HG03066 (cell line): ENCODE results near the gene THRA.

Source experiments
- ATAC-seq: cut with Tn5 transposase; IDR thresholded peaks from one replicate; pipeline ENCODE4 v1.9.1; 2021; ENCODE audit warnings: low read depth; ENCODE audit not compliant: unreplicated experiment

THRA gene

GRCh38 chr17:40095944-40096791, 33.4 kb downstream of the THRA start:
- ATAC-seq, result no peak

DNA sequence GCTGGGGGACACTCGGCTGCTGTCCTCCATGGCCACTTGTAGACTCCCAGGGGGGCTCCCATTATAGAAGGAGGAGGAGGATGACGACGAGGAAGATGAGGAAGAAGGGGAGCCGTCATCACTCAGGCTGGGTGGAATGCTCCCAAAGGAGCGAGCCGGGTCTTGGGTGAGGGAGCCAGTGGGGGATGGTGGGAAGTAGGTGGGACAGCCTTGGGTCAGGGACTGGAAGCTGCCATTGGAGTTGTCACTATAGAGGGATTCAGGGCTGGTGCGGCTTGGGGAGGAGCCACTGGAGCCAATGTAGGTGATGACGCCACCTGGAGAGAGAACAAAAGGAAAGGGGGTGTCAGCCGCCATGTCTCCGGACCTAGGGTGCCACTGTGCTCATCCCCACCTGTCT, 34.3 kb downstream of the THRA start:
- ATAC-seq, result no peak

- ATAC-seq, result no peak
These were observed 35.4 kb downstream of the THRA start for GRCh38 chr17:40097931-40098845.

GRCh38 chr17:40098846-40099618, 36.3 kb downstream of the THRA start:
- peak; percentile 51 for ATAC-seq

DNA sequence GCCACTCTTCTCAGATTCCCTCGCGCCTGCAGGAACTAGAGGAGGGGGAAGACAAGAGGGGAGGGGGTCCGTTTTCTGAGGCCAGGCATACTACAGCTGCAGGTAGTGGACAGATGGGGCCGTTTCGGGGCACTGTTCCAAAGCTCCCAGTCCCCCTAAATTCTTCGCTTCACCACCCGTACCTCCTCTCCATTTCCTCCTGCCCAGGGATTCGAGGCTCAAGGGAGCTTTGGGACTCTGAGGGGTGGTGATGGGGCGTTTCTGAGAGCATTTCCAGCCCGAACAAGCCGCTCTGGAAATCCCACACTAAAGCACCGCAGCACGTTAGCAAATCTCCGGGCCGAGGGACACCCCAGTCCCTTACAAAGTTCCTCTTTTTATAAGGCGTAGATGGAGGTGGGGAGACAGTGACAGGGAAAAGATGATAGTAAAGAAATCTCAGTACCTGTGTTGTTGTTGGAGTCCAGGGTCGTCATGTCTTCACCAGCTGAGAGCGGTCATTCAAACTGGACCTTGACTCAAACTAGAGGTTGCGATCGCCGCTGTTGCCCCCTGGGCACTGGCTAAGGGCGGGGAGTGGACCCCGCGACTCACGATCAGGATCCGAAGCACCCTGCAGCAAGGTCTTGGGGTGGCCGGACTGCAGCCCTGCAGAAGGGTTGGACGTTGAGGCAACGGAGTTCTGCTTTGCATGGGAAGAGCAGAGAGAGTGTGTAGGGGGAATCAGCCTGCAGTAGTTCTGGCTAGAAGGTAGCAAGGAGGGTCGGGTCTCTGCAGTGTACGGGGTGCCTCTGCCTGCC, 37.1 kb downstream of the THRA start:
- no peak for ATAC-seq

DNA sequence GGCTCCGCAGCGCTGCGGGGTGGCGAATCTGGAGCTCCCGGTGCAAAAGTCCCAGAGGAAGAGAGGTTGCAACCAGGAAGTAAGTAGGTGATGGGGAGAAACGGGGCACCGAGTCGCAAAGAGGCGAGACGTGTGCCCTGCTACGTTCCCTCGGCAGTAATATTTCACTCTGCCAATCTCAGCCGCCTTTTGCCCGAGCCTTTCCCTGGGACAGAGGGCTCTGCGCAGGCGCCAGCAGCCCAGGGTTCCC, 37.6 kb downstream of the THRA start, which contains the start of gene NR1D1:
TSS of gene NR1D1 (minus strand) at position 171 of the 250 bp plus-strand sequence. CDS start 495 bp downstream, outside the sequence.
- peak; percentile 1 for ATAC-seq

DNA sequence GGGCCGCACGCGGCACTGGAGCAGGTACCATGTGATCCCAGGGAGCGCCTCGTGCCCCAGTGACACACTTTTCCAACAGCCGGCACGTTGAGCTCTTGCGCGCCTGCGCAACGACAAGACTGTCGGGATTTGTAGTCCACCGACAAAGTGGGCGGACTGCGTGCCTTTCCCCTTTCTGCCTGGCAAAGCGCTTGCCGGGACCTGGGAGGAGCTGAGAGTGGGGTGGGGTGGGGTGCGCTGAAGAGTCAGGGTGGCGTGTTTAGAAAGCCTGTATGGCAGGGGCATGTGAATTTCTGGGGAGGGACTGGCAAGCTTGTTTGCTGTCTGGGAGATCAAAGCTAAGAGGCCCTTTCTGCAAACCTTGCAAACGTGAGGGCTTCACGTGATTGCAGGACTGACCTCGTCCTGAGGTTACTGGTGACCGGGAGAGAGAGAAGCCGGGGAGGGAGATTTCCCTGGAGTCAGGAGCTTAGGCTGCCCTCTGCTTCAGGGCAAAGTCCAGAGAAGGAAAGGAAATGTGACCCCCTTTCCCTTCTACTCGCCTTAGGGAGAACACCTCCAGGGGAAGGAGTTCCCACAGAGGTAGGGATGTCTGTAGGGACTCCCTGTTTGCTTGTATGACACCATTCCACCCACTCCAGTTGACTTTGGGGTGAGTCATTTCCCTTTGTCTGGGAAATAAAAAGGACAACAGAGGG, 38.1 kb downstream of the THRA start:
- peak; percentile 31 for ATAC-seq

DNA sequence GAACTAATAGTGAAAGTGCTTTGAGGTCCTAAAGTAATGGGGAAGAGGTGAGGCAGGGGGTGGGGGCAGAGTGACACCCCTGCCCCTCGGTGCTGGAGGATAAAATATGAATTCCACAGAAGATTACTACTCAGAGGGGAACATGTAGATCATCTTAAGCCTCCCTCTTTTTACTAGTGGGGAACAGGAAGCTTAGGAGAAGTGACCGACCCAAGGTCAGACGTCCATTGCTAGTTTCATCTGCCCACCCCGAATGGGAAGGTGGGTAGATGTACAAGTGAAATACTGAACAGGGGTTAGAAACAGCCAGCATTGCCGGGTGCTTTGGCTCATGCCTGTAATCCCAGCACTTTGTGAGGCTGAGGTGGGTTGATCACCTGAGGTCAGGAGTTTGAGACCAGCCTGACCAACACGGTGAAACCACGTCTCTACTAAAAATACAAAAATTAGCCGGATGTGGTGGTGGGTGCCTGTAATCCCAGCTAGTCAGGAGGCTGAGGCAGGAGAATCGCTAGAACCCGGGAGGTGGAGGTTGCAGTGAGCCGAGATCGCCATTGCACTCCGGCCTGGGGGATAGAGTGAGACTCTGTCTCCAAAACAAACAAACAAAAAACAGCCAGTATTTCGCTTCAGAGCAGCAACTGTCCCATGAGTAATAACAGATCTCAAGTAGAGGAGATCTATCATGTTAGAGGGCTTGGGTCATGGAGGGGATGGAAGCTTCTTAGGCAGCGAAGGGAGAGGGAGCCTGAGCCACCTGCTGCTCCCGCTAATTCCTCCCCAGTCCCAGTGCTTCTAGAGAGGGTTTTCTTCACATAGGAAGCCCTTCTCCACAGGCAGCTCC, 38.8 kb downstream of the THRA start:
- no peak for ATAC-seq

DNA sequence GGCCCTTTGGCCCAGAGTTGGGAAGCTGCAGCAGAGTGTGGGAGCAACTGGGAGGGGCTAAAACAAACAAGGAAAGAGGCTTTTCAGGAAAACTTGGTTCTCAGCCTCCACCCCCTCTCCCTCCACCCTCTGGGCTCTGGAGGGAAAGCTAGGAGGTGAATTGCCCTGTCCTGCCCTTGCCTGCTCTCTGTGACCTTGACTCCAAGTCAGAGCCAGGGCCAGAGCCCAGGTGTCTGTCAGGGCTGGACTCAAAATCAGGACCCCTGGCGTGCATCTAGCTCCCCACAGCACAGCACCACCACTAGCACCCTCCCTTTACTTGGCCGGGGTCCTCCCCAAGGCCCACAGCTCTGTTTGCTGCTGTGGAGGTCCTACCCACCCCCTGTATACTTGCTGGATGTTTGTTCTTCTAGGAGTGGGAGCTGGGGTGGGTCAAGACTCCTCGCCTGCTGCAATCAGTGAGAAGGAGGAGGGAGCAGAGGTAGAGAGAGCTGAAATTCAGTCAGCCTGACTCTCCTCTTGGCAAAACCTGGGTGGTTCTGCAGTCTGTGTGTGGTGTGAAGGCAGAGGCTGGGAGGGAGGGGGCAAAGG, 40.4 kb downstream of the THRA start:
- no peak for ATAC-seq

DNA sequence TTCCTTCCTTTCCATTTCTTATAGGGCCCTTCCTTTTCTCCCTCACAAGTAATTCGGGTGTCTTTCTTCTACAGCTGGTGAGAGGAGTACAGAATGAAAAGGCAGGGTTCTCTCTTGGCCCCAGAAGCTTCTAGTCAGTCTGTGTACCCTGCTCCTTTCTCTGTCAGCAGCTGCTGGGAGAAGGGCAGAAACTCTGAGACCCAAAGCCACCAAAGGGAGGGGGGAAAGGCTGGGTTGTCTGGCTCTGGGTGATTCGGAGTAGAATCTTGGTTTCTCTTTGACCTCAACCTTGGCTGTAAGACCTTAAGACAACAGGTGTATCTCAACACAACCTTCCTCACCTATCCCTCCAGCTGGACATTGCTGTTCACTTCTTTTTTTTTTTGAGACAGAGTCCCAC, 40.9 kb downstream of the THRA start:
- no peak for ATAC-seq

DNA sequence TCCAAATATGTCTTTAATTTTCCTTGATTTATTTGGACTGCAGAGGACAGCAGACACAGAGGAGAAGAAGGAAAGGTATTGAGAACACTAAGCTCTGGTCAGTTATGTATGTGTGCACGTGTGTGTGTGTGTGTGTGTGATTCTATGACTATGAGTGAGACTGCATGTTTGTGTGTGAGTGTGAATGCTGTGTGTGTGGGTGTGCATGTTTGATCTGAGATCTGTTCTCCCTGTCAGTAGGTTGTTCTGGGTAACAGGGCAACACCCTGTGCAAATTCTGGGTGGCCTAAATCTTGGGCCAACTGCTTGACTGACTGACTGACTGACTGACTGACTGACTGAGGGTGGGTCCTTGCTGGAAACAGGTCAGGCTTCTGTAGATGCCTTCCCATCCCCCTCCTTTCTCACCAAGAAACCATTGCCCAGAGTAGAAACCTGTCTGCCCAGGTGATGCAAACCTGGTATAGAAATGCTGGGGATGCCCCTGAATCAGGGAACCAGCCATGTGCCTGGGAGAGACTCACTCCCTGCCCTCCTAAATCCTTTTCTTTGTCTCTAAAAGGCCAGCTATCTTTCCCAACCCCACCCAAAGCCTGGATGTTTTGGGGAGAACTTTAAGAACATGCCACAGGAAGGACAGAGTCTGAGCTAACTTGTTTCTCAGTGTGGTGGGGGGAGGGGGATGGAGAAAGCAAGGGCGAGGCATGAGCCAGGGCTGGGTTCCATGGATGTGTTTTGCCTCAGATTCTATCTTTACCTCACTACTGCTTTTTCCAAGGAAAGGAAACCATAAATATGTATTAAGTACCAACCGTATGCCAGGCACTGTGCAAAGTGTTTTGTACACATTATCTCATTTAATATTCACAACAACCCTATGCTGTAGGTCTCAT, 42.1 kb downstream of the THRA start:
- no peak for ATAC-seq

- ATAC-seq, result no peak
These were observed 43.3 kb downstream of the THRA start for GRCh38 chr17:40105861-40106759.

- no peak for ATAC-seq
These were observed 44.2 kb downstream of the THRA start for GRCh38 chr17:40106760-40107521.

DNA sequence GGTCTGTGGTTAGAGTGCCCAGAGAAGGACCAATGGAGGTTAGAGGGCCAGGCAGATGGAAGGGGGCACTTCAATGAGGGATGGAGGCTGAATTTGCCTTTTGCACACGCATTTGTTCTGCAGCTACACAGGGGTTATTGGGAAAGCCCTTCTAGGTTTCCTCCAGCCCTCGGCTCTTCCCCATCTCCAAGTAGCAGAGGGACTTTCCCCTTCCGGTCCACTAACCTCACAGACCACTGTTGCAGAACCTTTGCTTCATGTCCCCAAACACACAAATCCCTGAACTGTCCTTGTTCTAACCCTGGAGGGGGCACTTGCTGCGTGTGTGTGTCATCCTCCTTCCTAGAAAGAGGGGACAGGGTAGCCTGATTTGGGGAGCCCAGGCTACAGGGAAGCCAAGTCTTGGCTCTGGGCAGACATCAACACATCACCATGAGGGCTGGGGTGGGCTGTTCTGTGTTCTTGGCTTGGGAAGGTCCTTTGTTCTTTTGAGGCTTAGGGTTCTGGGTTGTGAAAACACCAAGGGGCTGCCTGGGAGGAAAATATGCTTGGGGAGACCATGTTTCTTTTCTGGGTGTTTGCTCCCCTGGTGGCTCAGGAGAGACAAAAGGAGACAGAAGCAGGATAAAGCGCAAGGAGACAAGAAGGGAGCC, 44.9 kb downstream of the THRA start:
- no peak for ATAC-seq
